Measurements from ENCODE around the gene FOXE1.

DNA sequence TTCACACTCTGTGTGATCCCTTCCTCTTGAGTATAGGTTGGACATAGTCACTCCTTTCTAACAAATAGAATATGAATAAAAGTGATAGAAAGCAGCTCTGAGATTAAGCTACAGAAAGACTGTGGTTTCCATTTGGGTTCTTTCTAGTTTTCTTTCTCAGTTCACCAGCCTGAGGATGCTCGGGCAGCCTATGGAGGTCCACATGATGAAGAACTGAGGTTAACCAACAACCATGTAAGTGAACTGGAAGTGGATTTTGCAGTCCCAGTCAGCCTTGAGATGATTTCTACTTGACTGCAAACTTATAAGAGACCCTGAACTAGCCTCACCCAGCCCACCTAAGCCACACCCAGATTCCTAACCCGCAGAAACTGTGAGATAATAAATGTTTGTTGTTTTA lies 10.1 kb upstream of the FOXE1 start:
- no peak for TF ChIP-seq TEAD4 (IDR thresholded peaks at IDR 0.05; ENCODE audit: borderline replicate concordance, insufficient read depth)
- no peak for TF ChIP-seq NRF1 (IDR thresholded peaks at IDR 0.05; ENCODE audit: low read depth, low read length)
- TF ChIP-seq, protein P1, sequence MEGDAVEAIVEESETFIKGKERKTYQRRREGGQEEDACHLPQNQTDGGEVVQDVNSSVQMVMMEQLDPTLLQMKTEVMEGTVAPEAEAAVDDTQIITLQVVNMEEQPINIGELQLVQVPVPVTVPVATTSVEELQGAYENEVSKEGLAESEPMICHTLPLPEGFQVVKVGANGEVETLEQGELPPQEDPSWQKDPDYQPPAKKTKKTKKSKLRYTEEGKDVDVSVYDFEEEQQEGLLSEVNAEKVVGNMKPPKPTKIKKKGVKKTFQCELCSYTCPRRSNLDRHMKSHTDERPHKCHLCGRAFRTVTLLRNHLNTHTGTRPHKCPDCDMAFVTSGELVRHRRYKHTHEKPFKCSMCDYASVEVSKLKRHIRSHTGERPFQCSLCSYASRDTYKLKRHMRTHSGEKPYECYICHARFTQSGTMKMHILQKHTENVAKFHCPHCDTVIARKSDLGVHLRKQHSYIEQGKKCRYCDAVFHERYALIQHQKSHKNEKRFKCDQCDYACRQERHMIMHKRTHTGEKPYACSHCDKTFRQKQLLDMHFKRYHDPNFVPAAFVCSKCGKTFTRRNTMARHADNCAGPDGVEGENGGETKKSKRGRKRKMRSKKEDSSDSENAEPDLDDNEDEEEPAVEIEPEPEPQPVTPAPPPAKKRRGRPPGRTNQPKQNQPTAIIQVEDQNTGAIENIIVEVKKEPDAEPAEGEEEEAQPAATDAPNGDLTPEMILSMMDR (IDR thresholded peaks at IDR 0.05): no peak

Data from SK-N-SH (cell line).